22Rv1 (cell line): Measurements from ENCODE around the gene ADGRB3.
"Not testable (repeated sequence)": the region's sequence is repeated elsewhere in the genome, so short reads cannot be mapped to it uniquely, and the experiment has no call there.

Source experiments
- ZFX ChIP-seq: fragments of 450-650 bp; IDR thresholded peaks from 2 replicates; pipeline ENCODE4 v1.6.1; 2017; ENCODE audit warnings: antibody characterized with exemption, borderline replicate concordance
- TF ChIP-seq, protein P1 (sequence below): fragments of 450-650 bp; IDR thresholded peaks from 2 replicates; pipeline ENCODE4 v1.5.1; 2017; ENCODE audit warnings: mild to moderate bottlenecking

DNA sequence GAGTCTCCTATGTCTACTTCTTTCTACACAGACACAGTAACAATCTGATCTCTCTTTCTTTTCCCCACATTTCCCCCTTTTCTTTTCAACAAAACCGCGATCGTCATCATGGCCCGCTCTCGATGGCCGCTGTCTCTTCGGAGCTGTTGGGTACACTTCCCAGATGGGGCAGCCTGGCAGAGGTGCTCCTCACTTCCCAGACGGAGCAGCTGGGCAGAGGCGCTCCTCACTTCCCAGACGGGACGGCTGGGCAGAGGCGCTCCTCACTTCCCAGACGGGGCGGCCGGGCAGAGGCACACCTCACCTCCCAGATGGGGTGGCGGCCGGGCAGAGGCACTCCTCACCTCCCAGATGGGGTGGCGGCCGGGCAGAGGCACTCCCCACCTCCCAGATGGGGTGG, 797.1 kb downstream of the ADGRB3 start:
- TF ChIP-seq, protein P1, sequence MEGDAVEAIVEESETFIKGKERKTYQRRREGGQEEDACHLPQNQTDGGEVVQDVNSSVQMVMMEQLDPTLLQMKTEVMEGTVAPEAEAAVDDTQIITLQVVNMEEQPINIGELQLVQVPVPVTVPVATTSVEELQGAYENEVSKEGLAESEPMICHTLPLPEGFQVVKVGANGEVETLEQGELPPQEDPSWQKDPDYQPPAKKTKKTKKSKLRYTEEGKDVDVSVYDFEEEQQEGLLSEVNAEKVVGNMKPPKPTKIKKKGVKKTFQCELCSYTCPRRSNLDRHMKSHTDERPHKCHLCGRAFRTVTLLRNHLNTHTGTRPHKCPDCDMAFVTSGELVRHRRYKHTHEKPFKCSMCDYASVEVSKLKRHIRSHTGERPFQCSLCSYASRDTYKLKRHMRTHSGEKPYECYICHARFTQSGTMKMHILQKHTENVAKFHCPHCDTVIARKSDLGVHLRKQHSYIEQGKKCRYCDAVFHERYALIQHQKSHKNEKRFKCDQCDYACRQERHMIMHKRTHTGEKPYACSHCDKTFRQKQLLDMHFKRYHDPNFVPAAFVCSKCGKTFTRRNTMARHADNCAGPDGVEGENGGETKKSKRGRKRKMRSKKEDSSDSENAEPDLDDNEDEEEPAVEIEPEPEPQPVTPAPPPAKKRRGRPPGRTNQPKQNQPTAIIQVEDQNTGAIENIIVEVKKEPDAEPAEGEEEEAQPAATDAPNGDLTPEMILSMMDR: not testable (repeated sequence)
- not testable (repeated sequence) for TF ChIP-seq ZFX
